Ishikawa (cell line): Measurements from ENCODE around the gene ARID3A.

Experiments
- EGR1 ChIP-seq: IDR thresholded peaks from 2 replicates; pipeline ENCODE4 v1.6.1; 2012
- NFIC ChIP-seq: IDR thresholded peaks from 2 replicates; pipeline ENCODE4 v1.6.1; 2012

GRCh38 chr19:972281-972680 is 46.4 kb downstream of the ARID3A start:
- TF ChIP-seq NFIC, result no peak
- no peak for TF ChIP-seq EGR1
